Stomach (tissue), 4 donors: ENCODE measurements around the gene TSEN54.

Source experiments
- POLR2A ChIP-seq, 4 donors: fragments of 450-650 bp; IDR thresholded peaks; one replicate each; pipeline ENCODE4 v1.6.1; 2016; ENCODE audit warnings: antibody characterized with exemption in 4 of 4, control low read depth in 2 of 4, mild to moderate bottlenecking in 1 of 4, moderate library complexity in 1 of 4
- TF ChIP-seq, protein P1 (sequence below), 7 experiments: fragments of 450-650 bp in 4 of 7; fragments of 200-600 bp in 3 of 7; sonication (generic) in 3 of 7; IDR thresholded peaks; one replicate each; pipeline ENCODE4 v1.5.1; 2016 to 2019; ENCODE audit warnings: antibody characterized with exemption in 7 of 7, control low read depth in 2 of 7, mild to moderate bottlenecking in 1 of 7

DNA sequence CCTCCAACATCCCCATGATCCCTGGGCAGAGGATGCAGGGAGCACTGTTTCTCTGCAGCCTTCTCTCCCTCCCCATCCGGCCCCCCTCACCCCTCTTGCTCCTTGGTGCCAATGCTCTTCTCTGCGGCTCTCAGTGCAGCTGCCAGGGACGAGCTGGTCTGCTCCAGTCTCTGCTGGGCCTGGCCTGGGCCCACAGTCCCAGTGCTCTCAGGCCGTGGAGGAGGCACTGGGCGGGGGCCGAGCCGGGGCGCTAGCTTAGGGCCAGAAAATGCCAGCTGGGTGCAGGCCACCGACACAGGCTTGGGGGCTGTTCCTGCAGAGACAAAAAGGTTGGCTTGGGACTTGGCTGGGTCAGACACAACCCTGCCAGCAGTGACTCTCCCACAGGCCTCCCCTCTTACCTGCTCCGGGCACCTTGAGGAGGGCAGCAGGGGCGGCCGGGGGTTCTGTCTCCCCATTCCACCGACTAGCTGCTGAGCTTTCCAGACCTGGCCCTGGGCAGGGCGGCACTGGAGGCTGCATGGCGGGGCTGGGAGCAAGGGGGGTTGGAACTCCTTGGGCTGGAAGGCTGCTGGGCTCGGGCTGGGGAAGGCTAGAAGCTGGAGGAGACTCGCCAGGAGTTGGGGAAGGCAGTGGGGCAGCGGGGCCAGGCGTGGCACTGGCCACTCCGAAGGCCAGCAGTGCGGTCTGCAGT is 14.8 kb upstream of the TSEN54 start:
- TF ChIP-seq, protein P1, sequence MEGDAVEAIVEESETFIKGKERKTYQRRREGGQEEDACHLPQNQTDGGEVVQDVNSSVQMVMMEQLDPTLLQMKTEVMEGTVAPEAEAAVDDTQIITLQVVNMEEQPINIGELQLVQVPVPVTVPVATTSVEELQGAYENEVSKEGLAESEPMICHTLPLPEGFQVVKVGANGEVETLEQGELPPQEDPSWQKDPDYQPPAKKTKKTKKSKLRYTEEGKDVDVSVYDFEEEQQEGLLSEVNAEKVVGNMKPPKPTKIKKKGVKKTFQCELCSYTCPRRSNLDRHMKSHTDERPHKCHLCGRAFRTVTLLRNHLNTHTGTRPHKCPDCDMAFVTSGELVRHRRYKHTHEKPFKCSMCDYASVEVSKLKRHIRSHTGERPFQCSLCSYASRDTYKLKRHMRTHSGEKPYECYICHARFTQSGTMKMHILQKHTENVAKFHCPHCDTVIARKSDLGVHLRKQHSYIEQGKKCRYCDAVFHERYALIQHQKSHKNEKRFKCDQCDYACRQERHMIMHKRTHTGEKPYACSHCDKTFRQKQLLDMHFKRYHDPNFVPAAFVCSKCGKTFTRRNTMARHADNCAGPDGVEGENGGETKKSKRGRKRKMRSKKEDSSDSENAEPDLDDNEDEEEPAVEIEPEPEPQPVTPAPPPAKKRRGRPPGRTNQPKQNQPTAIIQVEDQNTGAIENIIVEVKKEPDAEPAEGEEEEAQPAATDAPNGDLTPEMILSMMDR (IDR thresholded peaks at IDR 0.05) = no peak
- TF ChIP-seq POLR2A (IDR thresholded peaks at IDR 0.05) = no peak
